GM18867 (cell line): ENCODE measurements around the gene TSPOAP1.

Experiments used
- ATAC-seq: cut with Tn5 transposase; IDR thresholded peaks from one replicate; pipeline ENCODE4 v1.9.1; 2021; ENCODE audit warnings: mild to moderate bottlenecking, moderate library complexity; ENCODE audit not compliant: unreplicated experiment

Gene TSPOAP1

GRCh38 chr17:58265271-58265670, 63.3 kb downstream of the TSPOAP1 start:
- no peak for ATAC-seq

- ATAC-seq, result no peak
These were observed 64.0 kb downstream of the TSPOAP1 start for GRCh38 chr17:58264407-58265103.

- ATAC-seq, result no peak
These were observed 64.8 kb downstream of the TSPOAP1 start for GRCh38 chr17:58263773-58264172.

- ATAC-seq, result no peak
These were observed 66.4 kb downstream of the TSPOAP1 start for GRCh38 chr17:58262149-58262548.

- no peak for ATAC-seq
These were observed 73.8 kb downstream of the TSPOAP1 start for GRCh38 chr17:58254803-58255202.

- no peak for ATAC-seq
These were observed 75.5 kb downstream of the TSPOAP1 start for GRCh38 chr17:58253082-58253481.

GRCh38 chr17:58252141-58252540, 76.5 kb downstream of the TSPOAP1 start:
- no peak for ATAC-seq
